ENCODE measurements around the gene ZFHX3. TPM values are rescaled to one million over a fixed set of nuclear protein-coding genes. Genes with fewer than 3 reads are reported as not detected.

The ZFHX3 gene
- total RNA-seq, 1 experiment from 2014 or later = 21.8 TPM

DNA sequence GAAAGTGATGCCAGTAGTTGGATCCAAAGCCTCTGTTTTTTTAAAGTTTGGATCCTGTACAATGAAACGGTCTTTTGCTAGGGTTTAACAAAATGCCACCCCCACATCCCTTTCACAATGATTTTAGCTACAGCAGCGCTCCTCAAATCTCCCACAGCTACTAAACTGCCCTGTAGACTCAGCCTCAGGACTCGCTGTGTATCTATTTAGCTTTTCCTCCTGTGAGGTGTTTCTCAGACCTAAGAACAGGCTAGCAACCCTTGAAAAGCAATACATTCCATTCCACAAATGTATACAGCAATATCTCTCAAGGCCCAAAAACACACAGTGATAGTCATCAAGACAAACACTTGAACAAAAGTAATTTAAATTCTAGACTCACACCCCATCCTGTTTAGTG is 206.4 kb downstream of the ZFHX3 start:
- no peaks in the 10 kb centered on the region for H3K36me3 ChIP-seq (ENCODE audit: insufficient read depth, low read length, poor library complexity, severe bottlenecking)
- H3K27ac ChIP-seq (ENCODE audit: low read depth, low read length, poor library complexity, severe bottlenecking) = no peak overlapping the region
- H3K4me1 ChIP-seq (ENCODE audit: insufficient read depth, low read length, poor library complexity, severe bottlenecking) = peaks cover 14% of the 10 kb centered on the region
- TF ChIP-seq EZH2 (IDR thresholded peaks at IDR 0.05; ENCODE audit: borderline replicate concordance, low read depth, low read length, poor library complexity, severe bottlenecking) = no peak
- TF ChIP-seq CTCF (conservative IDR thresholded peaks at IDR 0.05; ENCODE audit: low read depth, low read length) = no peak
- no peaks in the 10 kb centered on the region for H3K27me3 ChIP-seq (replicated peaks; ENCODE audit: insufficient read depth, low read depth, low read length, poor library complexity)
- DNase-seq (ENCODE audit: low spot score) = no peak
- ChIA-PET CTCF (interaction anchor here (1.6 kb wide), 1 partner anchor 9 kb away, joined by 6 read pairs; no protein-coding TSS in a partner anchor), POLR2A (ENCODE audit: low non-redundant PET) (no interaction called here)
- intact Hi-C loops (cut with micrococcal nuclease; ENCODE audit: unreplicated experiment) = no loop called here
- H3K4me3 ChIP-seq (ENCODE audit: low read depth, low read length, poor library complexity, severe bottlenecking) = no peak overlapping the region
- BruUV-seq (replicated peaks) = no TSS peak
- H3K9me3 ChIP-seq (ENCODE audit: low read depth, low read length, poor library complexity, severe bottlenecking) = no peaks in the 10 kb centered on the region

DNA sequence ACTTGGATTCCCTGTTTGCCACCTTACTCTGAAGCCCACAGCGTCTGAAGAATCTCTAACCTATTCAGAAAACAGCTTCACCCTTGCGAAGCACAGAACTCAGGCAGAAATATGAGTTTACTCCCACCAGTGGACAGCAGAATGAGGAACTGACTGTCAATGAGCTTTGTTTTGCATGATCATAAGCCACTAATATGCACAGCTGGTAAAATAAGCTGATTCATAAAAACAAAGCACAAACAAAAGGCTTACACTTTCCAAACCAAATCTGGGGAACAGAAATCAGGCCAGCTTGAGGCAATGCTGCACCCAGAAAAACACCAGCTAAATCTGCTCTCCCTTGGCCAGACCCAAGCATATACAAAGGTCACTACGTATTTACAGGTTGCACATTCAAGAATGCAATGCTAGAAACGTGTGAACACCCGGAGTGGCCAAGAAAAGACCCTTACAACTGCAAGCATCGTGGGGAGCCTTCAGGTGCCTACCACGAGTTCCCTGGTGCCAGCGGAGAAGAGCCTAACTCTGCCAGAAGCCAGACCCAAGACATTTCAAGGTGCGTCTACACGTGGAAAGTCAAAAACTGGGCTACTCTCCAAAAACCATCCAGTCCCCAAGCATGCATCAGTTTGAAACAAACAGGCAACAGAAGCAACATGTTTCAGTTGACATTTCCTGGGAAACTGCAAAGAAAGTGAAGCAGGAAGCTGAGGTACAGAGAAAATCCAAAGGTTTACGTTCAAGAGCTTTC is 207.1 kb downstream of the ZFHX3 start:
- no TSS peak for BruUV-seq (replicated peaks)
- POLR2A ChIA-PET (ENCODE audit: low non-redundant PET) = no interaction called here
- intact Hi-C loops (cut with micrococcal nuclease; ENCODE audit: unreplicated experiment) = no loop called here
- CTCF ChIA-PET = interaction anchor here (1.6 kb wide), 1 partner anchor 8 kb away, joined by 6 read pairs; no protein-coding TSS in a partner anchor
- no peaks in the 10 kb centered on the region for H3K36me3 ChIP-seq (ENCODE audit: insufficient read depth, low read length, poor library complexity, severe bottlenecking)
- TF ChIP-seq EZH2 (IDR thresholded peaks at IDR 0.05; ENCODE audit: borderline replicate concordance, low read depth, low read length, poor library complexity, severe bottlenecking) = no peak
- no peak for TF ChIP-seq CTCF (conservative IDR thresholded peaks at IDR 0.05; ENCODE audit: low read depth, low read length)
- H3K4me1 ChIP-seq (ENCODE audit: insufficient read depth, low read length, poor library complexity, severe bottlenecking) = peaks cover 14% of the 10 kb centered on the region
- no peaks in the 10 kb centered on the region for H3K9me3 ChIP-seq (ENCODE audit: low read depth, low read length, poor library complexity, severe bottlenecking)
- no peaks in the 10 kb centered on the region for H3K27me3 ChIP-seq (replicated peaks; ENCODE audit: insufficient read depth, low read depth, low read length, poor library complexity)
- no peak overlapping the region for H3K4me3 ChIP-seq (ENCODE audit: low read depth, low read length, poor library complexity, severe bottlenecking)
- H3K27ac ChIP-seq (ENCODE audit: low read depth, low read length, poor library complexity, severe bottlenecking) = no peak overlapping the region
- no peak for DNase-seq (ENCODE audit: low spot score)

DNA sequence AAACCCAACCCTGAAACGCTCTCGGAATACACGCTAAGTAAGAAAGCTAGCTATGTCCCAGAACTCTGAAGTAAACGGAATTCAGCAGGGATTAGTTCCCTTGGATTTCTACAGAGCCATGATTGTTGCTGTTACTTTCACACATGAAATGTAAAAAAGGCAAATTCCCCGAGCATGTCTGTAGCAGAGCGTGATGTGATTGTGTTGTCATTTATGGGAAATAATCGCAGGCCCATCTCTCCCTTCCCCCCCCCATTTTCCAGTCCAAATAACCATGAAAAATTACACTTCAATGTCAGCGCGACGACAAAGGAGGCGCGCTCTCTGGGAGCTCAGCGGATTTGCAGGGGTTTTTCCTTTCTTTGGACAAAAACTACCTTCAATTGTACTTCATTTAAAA is 209.0 kb downstream of the ZFHX3 start:
- BruUV-seq (replicated peaks) = no TSS peak
- intact Hi-C loops (cut with micrococcal nuclease; ENCODE audit: unreplicated experiment) = no loop called here
- H3K27me3 ChIP-seq (replicated peaks; ENCODE audit: insufficient read depth, low read depth, low read length, poor library complexity) = no peaks in the 10 kb centered on the region
- H3K36me3 ChIP-seq (ENCODE audit: insufficient read depth, low read length, poor library complexity, severe bottlenecking) = no peaks in the 10 kb centered on the region
- H3K4me1 ChIP-seq (ENCODE audit: insufficient read depth, low read length, poor library complexity, severe bottlenecking) = peaks cover 7% of the 10 kb centered on the region
- H3K9me3 ChIP-seq (ENCODE audit: low read depth, low read length, poor library complexity, severe bottlenecking) = no peaks in the 10 kb centered on the region
- CTCF ChIA-PET = interaction anchor here (0.7 kb wide), 1 partner anchor 635 kb away, joined by 7 read pairs; no protein-coding TSS in a partner anchor
- no peak overlapping the region for H3K4me3 ChIP-seq (ENCODE audit: low read depth, low read length, poor library complexity, severe bottlenecking)
- TF ChIP-seq CTCF (conservative IDR thresholded peaks at IDR 0.05; ENCODE audit: low read depth, low read length) (no peak), EZH2 (IDR thresholded peaks at IDR 0.05; ENCODE audit: borderline replicate concordance, low read depth, low read length, poor library complexity, severe bottlenecking) (no peak)
- H3K27ac ChIP-seq (ENCODE audit: low read depth, low read length, poor library complexity, severe bottlenecking) = no peak overlapping the region
- POLR2A ChIA-PET (ENCODE audit: low non-redundant PET) = no interaction called here
- DNase-seq (ENCODE audit: low spot score) = no peak

Measured in A673 (cell line).